Colonic mucosa (tissue), 4 donors: Measurements from ENCODE around the gene PPP2R5A. TPM values are rescaled to one million over a fixed set of nuclear protein-coding genes. Genes with fewer than 3 reads are reported as not detected.

ENCODE experiments used
- DNase-seq: peaks from one replicate; pipeline ENCODE4 v3.0.0-alpha.2; 2020
- H3K27ac ChIP-seq: fragments of 200-600 bp; one replicate; pipeline ENCODE4 v1.8.0; 2021
- H3K27me3 ChIP-seq: fragments of 200-600 bp; one replicate; pipeline ENCODE4 v1.8.0; 2021
- H3K36me3 ChIP-seq: fragments of 200-600 bp; one replicate; pipeline ENCODE4 v1.8.0; 2021
- H3K4me1 ChIP-seq: fragments of 200-600 bp; one replicate; pipeline ENCODE4 v1.8.0; 2021; ENCODE audit warnings: mild to moderate bottlenecking
- H3K4me3 ChIP-seq: fragments of 200-600 bp; one replicate; pipeline ENCODE4 v1.8.0; 2021
- H3K9ac ChIP-seq, 2 donors: one replicate each; pipeline ENCODE4 v1.7.0; 2013; ENCODE audit warnings: control low read depth in 2 of 2, low read depth in 2 of 2, low read length in 2 of 2
- H3K9me3 ChIP-seq: fragments of 200-600 bp; one replicate; pipeline ENCODE4 v1.8.0; 2021
- CTCF ChIP-seq: fragments of 200-600 bp; IDR thresholded peaks from one replicate; pipeline ENCODE4 v1.8.0; 2022; ENCODE audit warnings: antibody characterized with exemption, mild to moderate bottlenecking
- intact Hi-C: fragments of 100-400 bp; cut with DNase I; formaldehyde crosslinking; loops from one replicate; pipeline ENCODE4 v1.14.1; 2022
- total RNA-seq, 2 donors: library from RNA; stranded (reverse); fragmentation: NEBNext Ultra II Directional in 1 of 2; extraction: Animal tissue kit (Norgen Biotek cat#: 25700) in 1 of 2; gene quantifications; one replicate each; pipeline ENCODE4 v1.2.1, GENCODE V29; 2021
- donor health status: healthy.
- donor health status: DM: no; HTN: no; CAD: no.
- donor health status: DM: no; HTN: no; CAD: no.

Gene PPP2R5A
- total RNA-seq, 2 donors from 2014 or later, result 62.4 to 78.2 TPM

GRCh38 chr1:212238552-212238951, 46.7 kb upstream of the PPP2R5A start:
- intact Hi-C loops, result no loop called here
- H3K27me3 ChIP-seq, result no peaks in the 10 kb centered on the region
- H3K9ac ChIP-seq, result peak overlapping the region in 1 of 2 donors; percentile 6
- H3K9me3 ChIP-seq, result no peaks in the 10 kb centered on the region
- no peak overlapping the region for H3K4me3 ChIP-seq
- H3K4me1 ChIP-seq, result peaks cover 8% of the 10 kb centered on the region
- DNase-seq, result peak; percentile 37
- no peak for TF ChIP-seq CTCF
- no peaks in the 10 kb centered on the region for H3K36me3 ChIP-seq
- H3K27ac ChIP-seq, result no peak overlapping the region

- H3K9ac ChIP-seq, result no peak overlapping the region
- no peak for DNase-seq
- no peaks in the 10 kb centered on the region for H3K36me3 ChIP-seq
- no peaks in the 10 kb centered on the region for H3K9me3 ChIP-seq
- intact Hi-C loops, result no loop called here
- no peak overlapping the region for H3K4me3 ChIP-seq
- TF ChIP-seq CTCF, result no peak
- H3K27me3 ChIP-seq, result no peaks in the 10 kb centered on the region
- H3K27ac ChIP-seq, result peak overlapping the region; percentile 58
- H3K4me1 ChIP-seq, result peaks cover 3% of the 10 kb centered on the region
Measured at GRCh38 chr1:212241501-212241900, 43.7 kb upstream of the PPP2R5A start.

- Histone ChIP-seq H3K36me3 (no peaks in the 10 kb centered on the region), H3K4me1 (no peaks in the 10 kb centered on the region), H3K9ac (no peak overlapping the region), H3K27ac (peak overlapping the region; percentile 58), H3K27me3 (no peaks in the 10 kb centered on the region), H3K9me3 (no peaks in the 10 kb centered on the region), H3K4me3 (no peak overlapping the region)
- DNase-seq, result no peak
- intact Hi-C loops, result no loop called here
- TF ChIP-seq CTCF, result no peak
Measured at GRCh38 chr1:212241957-212242287, 43.3 kb upstream of the PPP2R5A start.

- H3K4me1 ChIP-seq, result no peaks in the 10 kb centered on the region
- intact Hi-C loops, result no loop called here
- no peaks in the 10 kb centered on the region for H3K36me3 ChIP-seq
- no peak overlapping the region for H3K9ac ChIP-seq
- no peaks in the 10 kb centered on the region for H3K9me3 ChIP-seq
- no peak for DNase-seq
- H3K27me3 ChIP-seq, result no peaks in the 10 kb centered on the region
- no peak overlapping the region for H3K4me3 ChIP-seq
- no peak for TF ChIP-seq CTCF
- peak overlapping the region; percentile 58 for H3K27ac ChIP-seq
Measured at GRCh38 chr1:212242288-212242984, 42.8 kb upstream of the PPP2R5A start.

- Histone ChIP-seq H3K9ac (no peak overlapping the region), H3K27me3 (no peaks in the 10 kb centered on the region), H3K9me3 (no peaks in the 10 kb centered on the region), H3K4me1 (no peaks in the 10 kb centered on the region), H3K27ac (peak overlapping the region; percentile 58), H3K36me3 (no peaks in the 10 kb centered on the region), H3K4me3 (no peak overlapping the region)
- DNase-seq, result no peak
- intact Hi-C loops, result no loop called here
- TF ChIP-seq CTCF, result no peak
Measured at GRCh38 chr1:212242985-212243308, 42.3 kb upstream of the PPP2R5A start.
